ENCODE data around the gene ARID3C.

ARID3C gene

GRCh38 chr9:34629491-34629808 lies 584 bp upstream of the ARID3C start:
- no peak for DNase-seq
- TF ChIP-seq GATA1 (IDR thresholded peaks at IDR 0.05; ENCODE audit: low read depth, low read length) (no peak), POLR2A (IDR thresholded peaks at IDR 0.05; ENCODE audit: low read length) (no peak)

- no peak for DNase-seq
- TF ChIP-seq POLR2A (IDR thresholded peaks at IDR 0.05; ENCODE audit: low read length) (no peak), GATA1 (IDR thresholded peaks at IDR 0.05; ENCODE audit: low read depth, low read length) (no peak)
Observed at GRCh38 chr9:34627716-34628655, 880 bp downstream of the ARID3C start.

- TF ChIP-seq GATA1 (IDR thresholded peaks at IDR 0.05; ENCODE audit: low read depth, low read length) = no peak
- TF ChIP-seq POLR2A (IDR thresholded peaks at IDR 0.05; ENCODE audit: low read length) = no peak
- DNase-seq = no peak
Observed at GRCh38 chr9:34625186-34625486, 3.7 kb downstream of the ARID3C start.

DNA sequence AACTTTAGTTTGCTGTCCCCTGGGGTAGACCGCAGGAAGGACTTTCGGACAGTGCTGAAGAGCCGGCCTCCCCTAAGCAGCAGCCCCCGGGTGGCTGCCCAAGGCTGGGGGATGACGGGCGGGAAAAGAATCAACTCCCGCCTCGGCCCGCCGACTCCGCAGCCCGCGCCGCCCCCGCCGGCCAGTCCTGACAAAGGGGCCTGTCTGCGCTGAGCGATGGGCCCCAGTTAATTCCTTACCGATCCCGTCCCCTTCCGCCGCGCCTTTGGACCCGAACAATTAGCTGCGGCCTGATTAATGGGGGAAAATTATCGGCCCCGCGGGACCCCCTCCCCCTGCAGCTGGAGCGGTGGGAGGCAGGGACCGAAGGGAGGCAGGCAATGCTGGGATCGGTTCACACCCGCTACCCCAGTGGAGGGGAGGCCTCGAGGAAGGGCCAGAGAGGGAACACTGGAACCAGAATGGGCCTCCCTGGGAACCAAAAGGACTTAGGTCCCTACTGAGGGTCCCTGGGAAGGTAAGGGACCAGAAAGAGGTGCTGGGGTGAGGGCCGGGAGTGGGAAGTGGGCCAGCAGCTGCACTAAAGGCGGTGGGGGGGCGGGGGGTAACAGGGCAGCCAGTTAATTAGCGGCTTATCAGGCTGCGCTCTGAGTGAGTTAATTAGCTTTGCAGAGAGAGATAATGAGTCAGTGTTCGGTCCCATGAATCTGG lies 4.2 kb downstream of the ARID3C start:
- no peak for DNase-seq
- TF ChIP-seq GATA1 (IDR thresholded peaks at IDR 0.05; ENCODE audit: low read depth, low read length) = no peak
- no peak for TF ChIP-seq POLR2A (IDR thresholded peaks at IDR 0.05; ENCODE audit: low read length)

DNA sequence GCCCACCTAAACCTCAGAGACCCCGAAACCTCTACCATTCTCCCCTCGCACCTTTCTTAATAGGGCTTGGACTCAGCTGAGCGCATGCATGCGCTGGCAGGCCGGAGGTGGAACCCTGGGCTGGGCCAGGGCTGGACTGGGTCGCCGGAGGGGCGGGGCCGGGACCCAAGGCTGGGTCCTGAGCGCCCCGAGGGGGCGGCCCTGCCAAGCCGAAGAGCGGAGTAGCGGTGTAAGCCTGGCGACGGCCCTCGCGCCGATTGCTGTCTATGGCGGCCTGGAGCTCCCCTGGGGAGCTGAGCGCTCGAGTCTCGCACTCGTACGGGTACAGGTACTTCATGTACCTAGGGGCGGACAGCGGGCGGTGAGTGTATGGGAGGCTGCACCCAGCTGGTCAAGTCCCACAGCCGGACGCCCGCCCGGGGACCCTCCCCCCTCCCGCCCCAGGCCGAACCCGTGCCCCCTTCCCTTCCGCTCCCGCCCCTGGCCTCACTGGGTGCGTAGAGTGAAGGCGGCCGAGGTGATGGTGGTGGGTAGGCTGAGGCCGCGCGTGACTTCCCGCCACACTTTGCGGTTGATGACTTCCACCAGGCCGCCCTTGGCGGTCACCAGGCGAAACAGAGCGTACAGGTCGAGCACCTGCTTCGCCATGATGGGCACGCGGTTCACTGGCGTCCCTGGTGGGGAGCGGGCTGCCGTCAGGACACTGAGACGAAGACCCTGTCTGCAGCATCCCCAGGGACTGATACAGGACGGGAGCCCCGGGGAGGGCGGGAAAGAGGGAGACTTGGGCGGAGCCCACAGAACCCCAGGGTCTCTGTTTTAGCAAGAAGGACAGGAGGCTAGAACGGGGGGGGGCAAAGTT lies 5.3 kb downstream of the ARID3C start:
- no peak for DNase-seq
- TF ChIP-seq GATA1 (IDR thresholded peaks at IDR 0.05; ENCODE audit: low read depth, low read length) (no peak), POLR2A (IDR thresholded peaks at IDR 0.05; ENCODE audit: low read length) (no peak)

DNA sequence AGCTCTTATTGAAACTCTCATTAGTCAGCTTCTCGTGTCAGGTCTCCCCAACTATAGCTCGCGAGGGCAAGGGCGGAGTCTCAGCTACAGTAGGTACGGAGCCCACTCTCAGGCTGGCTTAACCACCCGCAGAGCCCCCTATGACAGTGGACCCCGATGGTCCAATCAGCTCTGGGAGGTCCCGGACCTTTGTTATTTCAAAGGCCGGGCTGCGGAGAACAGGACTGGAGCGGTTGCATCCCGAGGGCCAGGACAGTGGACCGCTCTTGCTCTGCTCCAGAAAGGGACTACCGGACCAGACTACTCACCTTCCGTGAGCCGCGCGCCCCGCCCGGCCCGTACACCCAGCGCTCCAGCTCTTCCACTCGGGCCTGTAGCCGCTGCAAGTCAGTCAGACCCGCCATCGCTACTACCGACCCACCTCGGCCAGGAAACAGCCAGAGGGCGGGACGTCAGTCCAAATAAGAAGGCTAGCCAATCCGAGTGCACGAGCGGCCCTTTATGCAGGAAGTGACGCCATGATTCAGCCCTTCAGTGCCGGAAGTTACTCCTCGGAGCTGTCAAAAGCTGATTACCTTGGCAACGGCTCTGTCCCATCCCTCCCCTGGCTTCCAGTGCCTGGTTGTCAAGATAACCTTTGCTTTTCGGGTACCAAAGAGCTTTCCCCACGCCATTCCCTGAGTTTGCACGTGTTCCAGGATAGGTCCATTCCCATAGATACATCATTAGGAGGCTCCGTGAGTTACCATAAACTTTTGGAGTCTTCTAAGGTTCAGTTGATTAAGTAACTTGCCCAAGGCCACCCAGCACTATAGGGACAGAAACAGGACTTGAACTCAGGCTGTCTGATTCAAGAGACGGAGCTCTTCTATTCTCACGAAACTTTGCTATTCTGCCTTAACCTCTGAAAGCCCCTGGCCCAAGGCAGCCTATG lies 8.5 kb downstream of the ARID3C start, which contains the start of gene DCTN3:
DCTN3 (minus strand) TSS at position 435 of the 934 bp plus-strand sequence; CDS start at position 404, 31 bp downstream.
- TF ChIP-seq POLR2A (IDR thresholded peaks at IDR 0.05; ENCODE audit: low read length) (peak; percentile 84), GATA1 (IDR thresholded peaks at IDR 0.05; ENCODE audit: low read depth, low read length) (no peak)
- peak; percentile 96 to 97 for DNase-seq

DNA sequence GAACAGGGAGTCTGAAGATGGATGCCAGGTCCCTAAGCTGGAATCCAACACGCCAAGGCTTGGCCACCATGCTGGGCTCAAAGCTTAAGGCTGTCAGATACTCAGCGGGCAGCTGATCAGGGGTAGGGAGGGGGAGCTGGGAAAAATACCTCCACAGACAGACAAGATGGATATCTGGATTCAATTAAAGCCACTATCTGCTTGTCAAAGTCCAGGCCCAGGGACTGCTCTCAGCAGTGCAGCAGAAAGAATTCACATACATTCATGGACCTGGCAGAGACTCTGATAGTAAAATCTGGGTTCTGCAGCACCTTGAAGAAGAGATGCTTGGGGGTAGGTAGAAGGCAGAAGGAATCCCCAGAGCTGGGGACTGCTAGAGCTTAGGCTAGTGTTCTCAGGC lies 13.7 kb downstream of the ARID3C start:
- no peak for DNase-seq
- TF ChIP-seq POLR2A (IDR thresholded peaks at IDR 0.05; ENCODE audit: low read length) (no peak), GATA1 (IDR thresholded peaks at IDR 0.05; ENCODE audit: low read depth, low read length) (no peak)

DNA sequence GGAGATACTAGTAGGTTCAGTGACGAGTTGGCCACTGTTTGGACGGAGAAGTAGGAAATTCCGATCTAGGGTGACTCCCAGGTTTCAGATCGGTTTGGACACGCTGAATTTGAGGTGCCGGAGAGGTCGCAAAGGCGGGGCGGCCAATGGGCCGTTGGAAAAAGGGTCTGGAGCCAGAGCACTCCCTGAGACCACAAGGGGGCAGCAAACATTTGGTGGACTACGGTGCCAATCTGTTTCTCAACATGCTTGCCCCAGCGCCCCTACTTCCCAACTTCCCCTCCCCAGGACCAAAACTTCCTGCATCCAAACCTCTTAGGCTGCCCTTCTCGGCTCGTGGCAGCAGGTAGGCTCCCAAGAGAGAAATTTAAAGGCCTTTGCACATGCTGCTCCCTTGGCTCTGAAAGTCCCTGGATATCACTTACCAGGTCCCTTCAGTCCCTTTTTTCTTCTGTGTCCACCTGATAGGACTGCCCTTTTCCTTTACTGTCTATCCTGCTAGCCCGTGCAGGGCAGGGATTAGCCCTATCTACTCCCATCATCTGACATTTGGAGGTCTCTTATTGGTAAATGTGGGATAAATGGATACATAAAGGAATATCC lies 16.0 kb downstream of the ARID3C start:
- no peak for TF ChIP-seq GATA1 (IDR thresholded peaks at IDR 0.05; ENCODE audit: low read depth, low read length)
- TF ChIP-seq POLR2A (IDR thresholded peaks at IDR 0.05; ENCODE audit: low read length) = no peak
- peak; percentile 79 to 89 for DNase-seq

GRCh38 chr9:34611811-34612787 lies 16.8 kb downstream of the ARID3C start, which contains the start of gene RPP25L:
RPP25L (minus strand) TSS chr9:34612097; CDS start chr9:34611296, 801 bp downstream.
- peak; percentile 88 to 93 for DNase-seq
- TF ChIP-seq GATA1 (IDR thresholded peaks at IDR 0.05; ENCODE audit: low read depth, low read length) = no peak
- peak; percentile 78 for TF ChIP-seq POLR2A (IDR thresholded peaks at IDR 0.05; ENCODE audit: low read length)

- peak in 1 of 2 experiments; percentile 44 for DNase-seq
- TF ChIP-seq POLR2A (IDR thresholded peaks at IDR 0.05; ENCODE audit: low read length) (no peak), GATA1 (IDR thresholded peaks at IDR 0.05; ENCODE audit: low read depth, low read length) (no peak)
Observed at GRCh38 chr9:34611251-34611810, 17.5 kb downstream of the ARID3C start.
